HG02571 (cell line): ENCODE results near the gene ATP2A2.

Experiments used
- ATAC-seq: cut with Tn5 transposase; IDR thresholded peaks from one replicate; pipeline ENCODE4 v1.9.1; 2021; ENCODE audit warnings: mild to moderate bottlenecking, moderate library complexity; ENCODE audit not compliant: unreplicated experiment

Gene ATP2A2

DNA sequence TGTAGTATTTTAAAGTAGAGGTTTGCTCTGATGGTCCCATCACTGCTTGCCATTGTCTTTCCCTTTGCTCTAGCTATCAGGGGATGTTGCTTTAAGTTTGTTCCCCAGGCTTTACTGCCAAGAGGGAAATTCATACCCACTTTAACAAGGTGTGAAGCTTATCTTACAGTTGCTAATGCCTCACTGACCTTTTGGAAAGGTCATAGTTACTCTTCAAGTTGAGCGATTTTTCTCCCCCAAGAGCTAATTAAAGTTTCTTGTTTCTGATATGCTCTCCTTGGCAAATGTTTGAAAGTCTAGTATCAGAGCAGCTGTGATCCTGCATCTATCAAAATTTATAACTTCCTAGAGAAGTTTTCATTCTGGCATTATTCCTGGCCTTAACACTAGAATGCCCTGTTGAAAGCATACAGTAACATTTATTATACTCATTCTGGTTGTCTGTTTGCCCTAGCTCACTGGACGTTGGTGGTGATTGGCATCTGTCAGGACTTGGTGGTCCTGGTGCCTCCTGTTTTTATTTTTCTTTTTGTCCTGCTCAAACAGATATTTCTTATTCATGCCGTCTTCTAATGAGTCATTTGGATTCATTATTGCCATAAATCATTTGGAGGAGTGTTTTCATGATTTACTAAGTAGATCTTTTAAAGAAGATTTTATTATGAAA is 8.1 kb downstream of the ATP2A2 start:
- ATAC-seq: no peak

DNA sequence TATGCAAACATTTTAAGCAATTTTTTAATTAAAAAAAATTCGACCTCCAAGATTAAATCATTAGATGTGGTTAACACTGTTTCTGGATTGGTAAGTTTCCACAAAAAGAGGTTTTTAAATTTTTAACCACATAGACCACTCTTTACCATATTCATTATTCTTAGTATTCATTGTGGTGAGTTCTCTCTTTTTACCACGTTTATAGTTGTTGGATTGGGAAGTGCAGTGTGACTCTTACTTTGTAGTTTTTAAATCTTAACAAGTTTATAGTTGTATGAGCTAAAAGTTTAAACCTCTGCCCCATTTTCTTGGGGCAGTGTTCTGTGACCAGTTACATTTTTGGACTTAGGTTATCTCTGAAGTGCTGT is 8.6 kb downstream of the ATP2A2 start:
- ATAC-seq: no peak

DNA sequence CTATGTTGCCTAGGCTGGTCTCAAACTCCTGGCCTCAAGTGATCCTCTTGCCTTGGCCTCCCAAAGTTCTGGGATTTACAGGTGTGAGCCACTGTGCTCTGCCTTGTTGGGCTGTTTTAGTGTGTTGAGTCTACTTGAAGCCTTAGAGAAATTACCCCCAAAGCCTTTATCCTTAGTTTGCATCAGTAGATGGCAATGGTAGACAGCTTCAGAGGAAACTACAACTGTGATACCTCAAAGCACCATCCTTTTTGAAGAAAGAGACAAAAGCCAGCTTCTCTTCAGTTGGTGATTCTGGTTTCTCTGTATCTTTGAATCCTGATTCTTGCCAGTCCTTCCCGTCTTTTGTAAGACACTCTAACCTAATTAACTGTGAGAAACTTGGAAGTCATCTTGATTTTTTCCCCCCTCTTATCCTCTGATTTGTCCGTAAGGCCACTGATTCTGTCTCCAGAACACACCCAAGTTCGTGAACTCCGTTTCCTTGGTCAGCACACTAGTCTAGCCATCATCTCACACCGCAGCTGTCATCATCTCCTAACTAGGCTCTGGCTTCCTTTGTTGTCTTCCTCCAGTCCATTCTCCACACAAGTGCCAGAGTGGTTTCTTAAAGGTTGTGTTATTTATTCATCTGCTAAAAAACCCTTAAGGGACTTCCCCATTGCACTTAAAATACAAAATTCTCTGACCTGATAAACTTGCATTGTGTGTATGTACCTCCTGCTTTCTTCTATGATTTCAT is 20.2 kb downstream of the ATP2A2 start:
- no peak for ATAC-seq

DNA sequence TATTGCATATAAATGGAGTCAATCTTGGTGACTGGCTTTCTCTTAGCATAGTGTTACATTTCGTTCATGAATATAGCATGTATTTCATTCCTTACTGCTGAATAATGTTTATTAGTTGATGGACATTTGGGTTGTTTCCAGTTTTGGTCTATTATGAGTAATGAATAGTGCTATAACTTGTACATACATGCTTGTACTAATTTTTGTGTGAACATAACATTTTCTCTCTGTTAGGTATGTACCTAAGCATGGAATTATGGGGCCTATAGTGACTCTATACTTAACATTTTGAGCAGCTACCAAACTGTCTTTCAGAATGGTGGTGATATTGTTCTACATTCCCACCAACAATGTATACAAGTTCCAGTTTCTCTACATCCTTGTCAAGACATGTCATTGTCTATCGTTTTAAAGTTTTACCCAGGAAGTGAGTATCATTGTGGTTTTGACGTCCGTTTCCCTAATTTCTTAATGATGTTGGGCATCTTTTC is 23.1 kb downstream of the ATP2A2 start:
- no peak for ATAC-seq

DNA sequence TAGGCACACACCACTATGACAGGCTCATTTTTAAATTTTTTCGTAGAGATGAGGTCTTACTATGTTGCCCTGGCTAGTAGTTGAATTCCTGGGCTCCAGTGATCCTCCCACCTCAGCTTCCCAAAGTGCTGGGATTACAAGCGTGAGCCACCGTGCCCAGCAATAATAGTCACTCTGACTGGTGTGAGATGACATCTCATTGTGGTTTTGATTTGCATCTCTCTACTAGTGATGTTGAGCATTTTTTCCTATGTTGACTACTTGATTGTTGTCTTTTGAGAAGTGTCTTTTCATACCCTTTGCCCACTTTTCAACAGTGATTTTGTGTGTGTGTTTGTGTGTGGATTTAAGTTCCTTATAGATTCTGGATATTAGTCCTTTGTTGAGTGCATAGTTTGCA is 26.3 kb downstream of the ATP2A2 start:
- ATAC-seq: no peak

DNA sequence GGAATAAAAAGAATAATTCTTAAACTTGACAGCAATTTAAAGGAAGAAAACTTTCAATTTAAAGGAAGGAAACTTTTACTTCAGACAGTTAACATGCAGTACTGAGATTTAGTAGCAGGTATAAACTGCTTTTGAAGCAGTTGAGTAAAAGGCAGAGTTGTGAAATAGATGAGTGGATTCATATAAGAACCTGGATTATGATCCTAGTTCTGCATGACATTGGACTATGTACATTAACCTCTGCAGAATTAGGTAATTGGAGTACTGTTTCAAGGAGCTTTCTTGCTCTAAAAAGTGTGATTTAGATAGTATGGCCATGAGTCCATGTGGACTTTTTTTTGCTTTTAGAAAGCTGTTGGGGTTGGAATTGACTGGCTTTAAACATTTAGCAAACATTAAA is 29.7 kb downstream of the ATP2A2 start:
- no peak for ATAC-seq

DNA sequence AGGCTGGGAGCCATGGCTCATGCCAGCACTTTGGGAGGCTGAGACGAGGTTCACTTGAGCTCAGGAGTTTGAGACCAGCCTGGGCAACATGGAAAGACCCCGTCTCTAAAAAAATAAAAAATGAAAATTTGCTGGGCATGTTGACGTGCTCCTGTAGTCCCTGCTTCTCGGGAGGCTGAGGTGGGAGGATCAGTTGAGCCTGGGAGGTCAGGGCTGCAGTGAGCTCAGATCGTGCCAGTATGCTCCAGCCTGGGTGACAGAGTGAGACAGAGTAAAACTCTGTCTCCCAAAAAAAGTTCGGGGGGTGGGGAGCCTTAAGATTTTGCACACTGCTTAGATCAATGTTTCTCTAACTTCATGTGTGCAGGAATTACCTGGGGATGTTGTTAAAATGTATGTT is 30.9 kb downstream of the ATP2A2 start:
- ATAC-seq: no peak

DNA sequence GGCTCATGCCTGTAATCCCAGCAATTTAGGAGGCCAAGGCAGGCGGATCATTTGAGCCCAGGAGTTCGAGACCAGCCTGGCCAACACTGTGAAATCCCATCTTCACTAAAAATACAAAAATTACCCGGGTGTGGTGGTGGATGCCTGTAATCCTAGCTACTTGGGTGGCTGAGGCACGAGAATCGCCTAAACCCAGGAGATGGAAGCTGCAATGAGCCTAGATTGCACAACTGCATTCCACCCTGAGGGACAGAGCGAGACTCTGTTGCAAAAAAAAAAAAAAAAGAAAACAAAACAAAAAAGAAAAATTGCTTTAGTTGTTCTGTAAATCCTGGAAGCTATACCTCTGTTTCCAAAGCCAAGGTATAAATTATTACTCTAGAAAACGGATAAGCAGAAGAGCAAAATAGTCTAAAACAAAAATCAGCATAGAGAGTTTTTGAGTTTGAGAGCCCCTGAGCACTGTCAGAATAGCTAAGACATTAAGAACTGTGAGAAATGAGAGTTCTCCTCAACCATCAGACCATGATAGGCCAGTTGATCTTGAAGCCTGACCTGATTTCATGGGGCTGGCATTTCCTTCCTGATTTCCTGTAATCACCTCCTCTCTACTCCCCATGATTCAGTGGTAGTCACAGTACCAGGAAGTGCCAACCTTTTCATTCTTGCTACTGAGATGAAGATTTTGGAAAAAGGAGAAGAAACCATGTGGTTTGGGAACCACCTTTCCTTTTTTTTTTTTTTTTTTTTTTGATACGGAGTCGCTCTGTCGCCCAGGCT is 31.7 kb downstream of the ATP2A2 start:
- no peak for ATAC-seq

DNA sequence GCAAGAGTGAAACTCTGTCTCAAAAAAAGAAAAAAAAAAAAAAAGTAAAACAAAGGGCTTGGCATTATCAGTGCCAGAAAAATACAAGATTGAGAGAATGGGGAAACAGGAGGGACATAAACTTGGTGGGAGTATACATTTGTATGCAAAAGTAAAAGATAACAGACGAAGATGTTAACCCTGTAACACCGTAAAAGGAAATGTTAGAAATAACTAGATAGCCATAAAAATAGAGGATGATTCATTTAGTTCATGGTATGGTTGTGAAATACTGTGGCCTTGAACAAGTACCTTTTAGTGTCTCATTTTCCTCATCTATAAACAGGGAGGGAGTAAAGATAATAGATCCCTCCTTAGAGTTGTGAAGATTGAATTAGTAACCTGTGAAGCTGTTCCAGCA is 33.3 kb downstream of the ATP2A2 start:
- ATAC-seq: no peak

DNA sequence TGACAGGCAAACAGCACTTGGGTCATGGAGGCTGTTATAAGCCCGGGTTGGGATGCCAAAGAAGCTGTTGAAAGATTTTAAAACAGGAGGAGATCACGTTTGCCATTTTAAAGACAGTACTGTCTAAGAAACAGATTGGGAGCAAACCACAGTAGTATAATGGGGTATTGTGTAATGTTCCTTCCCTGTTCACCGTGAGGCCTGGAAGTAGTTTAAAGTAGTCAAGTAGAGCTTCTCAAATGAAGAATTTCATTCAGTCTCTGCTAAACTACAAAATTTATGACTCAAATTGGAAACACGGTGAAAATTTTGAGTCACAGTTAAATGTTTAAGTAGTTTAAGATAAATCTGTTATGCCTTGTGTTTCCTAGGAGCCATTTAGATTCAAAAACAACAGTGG is 35.8 kb downstream of the ATP2A2 start:
- ATAC-seq: no peak

DNA sequence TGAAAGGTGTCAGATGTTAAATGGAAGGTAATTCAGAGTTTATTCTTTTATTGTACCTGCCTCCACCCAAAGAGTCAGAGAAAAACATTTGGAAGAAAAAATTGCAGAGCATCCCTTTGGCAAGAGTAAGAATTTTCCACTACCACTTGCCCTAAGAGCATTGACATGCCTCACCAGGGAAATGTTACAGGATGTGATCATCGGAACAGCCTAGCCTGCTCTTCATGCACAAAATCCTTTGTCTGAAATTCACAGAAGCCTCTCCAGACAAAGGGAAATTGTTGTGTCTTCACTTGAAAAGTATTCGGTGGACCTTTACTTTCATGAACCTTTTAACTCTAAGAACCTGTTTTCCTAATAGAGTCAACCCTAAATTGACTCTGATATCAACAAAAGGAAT is 36.9 kb downstream of the ATP2A2 start:
- no peak for ATAC-seq

DNA sequence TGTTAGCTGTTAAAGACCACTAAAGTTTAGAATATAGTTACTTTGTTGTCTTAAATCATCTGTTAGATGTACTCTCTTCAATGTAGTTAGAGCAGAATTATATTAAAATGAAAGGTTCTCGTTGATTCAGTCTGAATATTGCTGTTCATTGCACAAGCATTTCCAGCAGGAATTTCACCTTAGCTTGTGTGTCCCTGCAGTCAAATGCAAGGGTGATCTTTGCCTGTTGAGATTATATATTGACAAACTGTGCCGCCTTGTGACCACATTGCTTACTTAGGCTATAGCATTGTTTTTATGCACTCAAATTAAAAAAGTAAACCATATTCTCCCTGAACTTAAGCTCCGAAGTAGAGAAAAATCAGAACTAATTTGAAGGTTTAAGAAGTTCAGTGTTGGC is 39.5 kb downstream of the ATP2A2 start:
- no peak for ATAC-seq

DNA sequence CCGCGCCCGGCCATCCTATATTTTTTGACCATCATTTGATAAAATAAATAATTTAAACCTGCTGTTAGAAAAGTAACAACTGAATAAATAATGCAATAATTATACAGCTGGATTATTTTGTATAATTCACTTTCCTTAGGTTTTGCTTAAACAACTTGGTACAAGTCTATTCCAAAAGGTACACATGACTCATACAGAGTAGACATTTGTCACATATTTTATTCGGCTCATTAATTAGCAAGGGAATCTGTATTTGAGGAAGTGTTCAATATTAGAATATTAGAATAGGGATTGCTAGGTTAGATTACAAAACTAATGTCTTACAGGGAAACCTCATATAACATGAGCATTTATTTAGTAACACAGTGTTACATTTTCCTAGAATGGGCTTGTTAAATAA is 48.7 kb downstream of the ATP2A2 start:
- ATAC-seq: no peak

DNA sequence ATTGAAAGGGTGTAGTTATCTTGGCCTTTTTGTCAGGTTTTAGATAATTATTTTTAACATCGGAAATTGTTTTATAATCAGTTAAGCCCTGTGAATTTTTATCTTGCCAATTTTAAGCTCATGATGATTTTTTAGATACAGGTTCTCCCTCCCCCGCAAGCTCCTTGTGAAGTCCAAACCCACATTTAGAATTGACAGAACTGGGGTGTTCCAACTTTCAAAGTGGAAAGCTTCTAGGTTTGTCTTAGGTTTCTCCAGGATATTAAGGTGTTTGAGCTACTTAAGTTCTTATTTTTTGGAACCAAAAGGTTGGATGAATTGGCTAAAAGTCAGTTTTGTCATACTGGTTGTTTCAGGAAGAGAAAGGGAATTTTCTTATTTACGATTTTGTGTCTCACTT is 49.1 kb downstream of the ATP2A2 start:
- no peak for ATAC-seq

DNA sequence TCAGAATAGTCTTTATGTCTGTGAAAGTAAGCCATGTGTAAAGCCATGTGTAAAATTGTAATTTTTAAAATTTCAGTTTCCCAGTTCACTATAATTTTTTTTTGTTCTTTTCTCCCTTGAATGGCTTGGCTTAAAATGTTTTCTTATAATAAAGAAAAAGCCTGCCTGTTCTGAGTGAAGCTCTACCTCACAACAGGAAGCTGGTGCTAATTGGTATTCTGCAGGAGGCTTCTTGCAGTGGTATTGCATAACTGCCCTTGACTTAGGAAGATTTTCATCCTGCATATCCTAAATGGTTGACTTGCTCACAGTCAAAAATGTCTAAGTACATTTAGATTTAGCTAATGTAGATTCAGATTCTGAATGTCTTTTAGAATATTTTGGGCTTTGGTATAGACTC is 49.5 kb downstream of the ATP2A2 start:
- ATAC-seq: no peak

DNA sequence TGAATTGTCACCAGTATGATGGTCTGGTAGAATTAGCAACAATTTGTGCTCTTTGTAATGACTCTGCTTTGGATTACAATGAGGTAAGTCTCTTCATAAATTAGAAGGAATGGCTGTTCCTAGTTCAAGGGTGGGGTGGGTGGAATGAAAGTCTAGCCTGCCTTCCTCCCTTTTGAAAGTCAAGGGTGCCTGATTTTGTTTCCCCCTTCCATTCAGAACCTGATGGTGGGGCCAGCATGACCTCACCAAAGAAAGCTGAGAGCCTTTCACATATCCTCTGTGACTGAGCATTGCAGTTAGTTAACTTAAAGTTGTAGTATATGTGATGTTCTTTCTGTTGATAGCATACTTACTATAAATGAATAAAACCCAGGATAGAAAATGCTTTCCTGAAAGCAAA is 52.2 kb downstream of the ATP2A2 start:
- no peak for ATAC-seq

DNA sequence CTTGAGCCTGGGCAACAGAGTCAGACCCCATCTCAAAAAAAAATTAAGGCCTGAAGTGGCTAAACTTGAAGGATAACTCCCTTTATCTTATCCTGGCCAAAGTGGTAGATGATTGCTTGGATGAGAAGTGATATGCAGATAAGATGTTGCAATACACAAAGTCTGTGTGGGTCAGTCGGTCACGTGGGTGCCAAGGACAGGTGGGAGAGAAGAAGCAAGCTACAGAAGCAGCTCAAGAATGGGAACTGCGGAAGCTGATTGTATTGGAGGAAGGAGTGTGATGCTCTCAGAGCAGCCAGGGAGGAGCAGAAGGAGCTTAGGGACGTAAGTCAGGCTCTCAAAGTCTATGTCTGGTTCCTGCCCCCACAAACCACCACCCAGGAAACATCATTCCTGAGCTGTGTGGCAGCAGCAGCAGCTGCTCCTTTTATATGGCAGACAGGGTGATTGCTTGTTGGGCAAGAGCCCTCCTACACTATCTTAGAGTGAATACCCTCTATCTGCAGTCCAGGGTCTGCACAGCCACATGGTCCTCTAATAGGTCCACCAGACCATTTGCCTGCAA is 54.5 kb downstream of the ATP2A2 start:
- no peak for ATAC-seq

DNA sequence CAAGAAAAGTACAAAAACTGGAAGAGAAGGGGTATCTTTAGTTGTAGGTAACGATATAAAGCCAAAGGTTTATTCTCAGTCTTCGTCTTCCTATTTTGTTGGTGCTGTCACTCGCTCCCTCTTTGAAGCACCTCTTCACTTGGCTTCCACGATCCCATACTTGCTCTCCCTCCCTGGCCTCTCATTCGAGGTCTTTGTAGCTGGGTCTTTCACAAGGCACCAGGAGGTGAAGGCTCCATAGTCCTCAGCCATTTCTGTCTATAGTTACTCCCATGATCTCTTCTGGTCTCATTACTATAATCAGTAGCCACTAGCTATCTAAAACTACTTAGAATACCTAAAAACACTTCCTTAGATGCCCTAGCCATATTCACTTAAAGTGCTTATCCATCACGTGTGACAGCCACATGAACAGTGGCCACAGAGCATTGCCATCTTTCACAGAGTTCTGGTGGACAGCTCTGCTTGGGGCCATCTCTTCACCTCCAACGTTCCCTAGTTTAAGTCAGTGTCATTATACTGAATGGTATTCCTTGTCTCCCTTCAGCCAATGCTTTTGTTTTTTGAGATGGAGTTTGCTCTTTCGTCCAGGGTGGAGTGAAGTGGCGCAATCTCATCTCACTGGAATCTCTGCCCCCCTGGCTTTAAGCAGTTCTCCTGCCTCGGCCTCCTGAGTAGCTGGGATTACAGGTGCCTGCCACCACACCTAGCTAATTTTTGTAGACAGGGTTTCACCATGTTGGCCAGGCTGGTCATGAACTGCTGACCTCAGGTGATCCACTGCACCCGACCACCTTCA is 57.1 kb downstream of the ATP2A2 start:
- ATAC-seq: no peak

DNA sequence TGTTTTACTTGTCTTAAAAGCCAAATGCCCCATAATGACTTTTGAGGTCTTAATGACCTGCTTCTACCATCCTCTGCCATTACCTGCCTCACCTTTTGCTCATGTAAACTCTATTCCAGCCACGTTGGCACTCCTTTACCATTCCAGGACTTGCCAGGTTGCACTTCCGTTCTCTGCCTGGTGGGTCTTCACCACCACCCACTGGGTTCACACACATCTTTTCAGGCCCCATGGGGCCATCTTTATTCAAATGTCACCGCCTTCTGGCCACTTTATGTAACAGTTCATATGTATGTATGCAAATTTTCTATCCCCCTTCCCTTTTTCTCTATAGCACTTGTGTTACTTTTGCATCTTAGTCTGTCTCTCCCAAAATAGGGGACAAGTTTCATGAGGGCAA is 57.7 kb downstream of the ATP2A2 start:
- no peak for ATAC-seq

DNA sequence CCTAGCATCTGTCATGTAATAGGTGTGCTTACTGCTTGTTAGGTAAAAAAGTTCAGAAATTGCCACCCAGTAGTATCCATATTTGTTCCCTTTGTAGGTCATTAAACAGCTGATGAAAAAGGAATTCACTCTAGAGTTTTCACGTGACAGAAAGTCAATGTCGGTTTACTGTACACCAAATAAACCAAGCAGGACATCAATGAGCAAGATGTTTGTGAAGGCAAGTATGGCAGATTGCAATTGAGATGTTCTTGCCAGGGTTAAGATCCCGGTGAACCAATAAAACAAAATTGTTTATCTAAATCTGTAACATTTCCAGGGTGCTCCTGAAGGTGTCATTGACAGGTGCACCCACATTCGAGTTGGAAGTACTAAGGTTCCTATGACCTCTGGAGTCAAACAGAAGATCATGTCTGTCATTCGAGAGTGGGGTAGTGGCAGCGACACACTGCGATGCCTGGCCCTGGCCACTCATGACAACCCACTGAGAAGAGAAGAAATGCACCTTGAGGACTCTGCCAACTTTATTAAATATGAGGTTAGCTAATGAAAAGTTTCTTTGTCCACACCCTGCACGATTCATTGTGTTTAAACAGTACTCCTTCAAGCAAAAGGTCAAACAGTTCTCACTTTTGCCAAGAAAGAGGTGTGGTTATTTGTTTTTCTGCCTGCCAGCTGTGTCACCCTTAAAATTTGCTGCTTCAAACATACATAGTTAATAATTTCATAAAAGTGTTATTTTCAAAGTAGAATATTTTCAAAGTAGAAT is 58.3 kb downstream of the ATP2A2 start:
- ATAC-seq: no peak
